ENCODE data around the gene SNX24.

- no peak for TF ChIP-seq GATA2 (IDR thresholded peaks at IDR 0.05; ENCODE audit: low read depth, low read length)
- TF ChIP-seq GATA3 (IDR thresholded peaks at IDR 0.05; ENCODE audit: low read depth, low read length) = no peak
These were observed 205.8 kb downstream of the SNX24 start for GRCh38 chr5:123051206-123051605.

Measured in SH-SY5Y (cell line).